K562 (cell line): Measurements from ENCODE around the gene NACAD. TPM values are rescaled to one million over a fixed set of nuclear protein-coding genes. Genes with fewer than 3 reads are reported as not detected.

Source experiments
- CCNT2 ChIP-seq: IDR thresholded peaks from 2 replicates; pipeline ENCODE4 v1.6.1; 2011; ENCODE audit warnings: borderline replicate concordance, low read depth, mild to moderate bottlenecking, moderate library complexity, mixed read lengths, low read length; ENCODE audit not compliant: insufficient read length; ENCODE audit errors: extremely low read depth
- GMEB1 ChIP-seq: fragments of 250-450 bp; sonication (Bioruptor Pico); IDR thresholded peaks from 2 replicates; pipeline ENCODE4 v1.4.0; 2020; ENCODE audit warnings: mild to moderate bottlenecking
- KDM2B ChIP-seq: fragments of 250-450 bp; sonication (Bioruptor Pico); IDR thresholded peaks from 2 replicates; pipeline ENCODE4 v1.8.0; 2021; ENCODE audit warnings: mild to moderate bottlenecking, moderate library complexity
- OTX1 ChIP-seq: fragments of 450-650 bp; formaldehyde crosslinking; IDR thresholded peaks from 2 replicates; pipeline ENCODE4 v1.4.0; 2022; ENCODE audit warnings: mild to moderate bottlenecking
- SMARCA5 ChIP-seq: fragments of 450-650 bp; IDR thresholded peaks from 2 replicates; pipeline ENCODE4 v1.6.1; 2016
- UBTF ChIP-seq, 2 experiments: IDR thresholded peaks; 2 replicates each; pipeline ENCODE4 v1.6.1; 2012; ENCODE audit warnings: improper control_type of control experiment in 2 of 2, low read depth in 2 of 2, low read length in 2 of 2, borderline replicate concordance in 1 of 2
- YBX1 ChIP-seq: fragments of 450-650 bp; IDR thresholded peaks from 2 replicates; pipeline ENCODE4 v1.7.1; 2016; ENCODE audit warnings: mild to moderate bottlenecking
- ZNF76 ChIP-seq: fragments of 250-450 bp; sonication (Bioruptor Pico); IDR thresholded peaks from 2 replicates; pipeline ENCODE4 v1.4.0; 2020; ENCODE audit warnings: mild to moderate bottlenecking, moderate library complexity, borderline replicate concordance
- ZNF785 ChIP-seq: fragments of 250-450 bp; sonication (Bioruptor Pico); IDR thresholded peaks from 2 replicates; pipeline ENCODE4 v1.4.0; 2020; ENCODE audit warnings: mild to moderate bottlenecking
- polyA plus RNA-seq, 8 experiments: library from polyadenylated mRNA; depleted of rRNA in 4 of 8; stranded (reverse) in 5 of 8; unstranded in 3 of 8; fragments of >200 nt; fragmentation: Nextera tagmentation in 2 of 8; fragmentation: Illumina TruSeq in 1 of 8; extraction: Ambion mirVana in 2 of 8; extraction: Trizol in 1 of 8; gene quantifications; 2 replicates each; pipeline versions ENCODE4 v1.2.1 to v1.2.3, GENCODE V29; 2011 to 2014; ENCODE audit warnings: inconsistent platforms in 1 of 8, missing spikeins in 1 of 8
- total RNA-seq, 7 experiments: library from RNA; depleted of rRNA in 6 of 7; stranded (reverse); fragments of >200 nt in 6 of 7; fragmentation: Illumina TruSeq in 2 of 7; extraction: Trizol in 2 of 7; gene quantifications; 2 replicates each; pipeline versions ENCODE4 v1.2.1 to v1.2.3, GENCODE V29; 2011 to 2021; ENCODE audit warnings: low replicate concordance in 1 of 7

The NACAD gene
- total and polyA plus RNA-seq, 9 of the 15 experiments (the other 6 are each of a cell fraction or from before 2014, with no cell fraction given): under 0.01 to 0.03 (median 0.02) TPM; not detected in 5

- no peak for TF ChIP-seq OTX1 (CRISPR knock-in tag)
- no peak for TF ChIP-seq ZNF785 (CRISPR knock-in tag)
- no peak for TF ChIP-seq GMEB1 (CRISPR knock-in tag)
- no peak for TF ChIP-seq YBX1
- TF ChIP-seq ZNF76 (CRISPR knock-in tag): no peak
- no peak for TF ChIP-seq SMARCA5
- TF ChIP-seq CCNT2: no peak
- TF ChIP-seq UBTF (IDR thresholded peaks at IDR 0.05; ENCODE audit: borderline replicate concordance in 1 of 2, low read depth in 2 of 2, low read length in 2 of 2): no peak
- no peak for TF ChIP-seq KDM2B (CRISPR knock-in tag)
Measured at GRCh38 chr7:45119550-45119949, 30.8 kb upstream of the NACAD start (continued).
